K562 (cell line): ENCODE data around the gene SPIRE1. TPM values are rescaled to one million over a fixed set of nuclear protein-coding genes. Genes with fewer than 3 reads are reported as not detected.
A peak's percentile ranks its signal among the peaks of the same experiment; 100 is the strongest.

Source experiments
- ATAC-seq: fragments of 200-7000 bp; cut with Tn5 transposase; 3 replicates; pipeline ENCODE4 v1.9.1; 2020; ENCODE audit warnings: moderate library complexity
- BruUV-seq: library from RNA; stranded (reverse); fragments of 400-500 nt; replicated peaks from 2 replicates; lab custom pipeline; 2021; lab: Mats Ljungman, UMichigan
- CTCF ChIA-PET: fragments of 300-600 bp; formaldehyde crosslinking; extraction: SDS; loops from one replicate; lab custom pipeline; 2021; ENCODE audit warnings: low intra/inter-chr PET ratio; lab: Yijun Ruan, JAX
- POLR2A ChIA-PET: fragments of 300-600, 350-650 bp; sonication (Branson Sonifier 250); formaldehyde crosslinking; extraction: SDS; loops from one replicate; lab custom pipeline; 2021; ENCODE audit warnings: antibody characterized with exemption, inconsistent platforms; lab: Yijun Ruan, JAX
- DNase-seq, 4 experiments: peaks; one replicate each; pipeline versions ENCODE4 v3.0.0 to v3.0.0-alpha.2; 2011 to 2018; ENCODE audit warnings: low spot score in 3 of 4, mixed read lengths in 3 of 4; ENCODE audit errors: extremely low read depth in 1 of 4
- FAIRE-seq: peaks from 2 replicates; lab custom pipeline; 2011; peaks lifted over from hg19 to GRCh38; lab: Jason Lieb, UNC
- H2AFZ ChIP-seq: 2 replicates; pipeline ENCODE4 v1.6.0; 2011; ENCODE audit warnings: low read depth, low read length, control low read depth, inconsistent platforms
- H3K27ac ChIP-seq: fragments of 200-600 bp; 3 replicates; pipeline ENCODE4 v1.8.0; 2011; ENCODE audit warnings: low read depth, mild to moderate bottlenecking, control low read depth, inconsistent platforms, low read length, moderate library complexity, mixed read lengths; ENCODE audit errors: extremely low read depth
- H3K27me3 ChIP-seq, 2 experiments: fragments of 300-600 bp in 1 of 2; 2 replicates in 1 of 2; 3 replicates in 1 of 2; pipeline versions ENCODE4 v1.6.0 to v1.8.0; 2011; ENCODE audit warnings: inconsistent platforms in 2 of 2, low read length in 2 of 2, mild to moderate bottlenecking in 1 of 2, mixed read lengths in 1 of 2, moderate library complexity in 1 of 2; ENCODE audit not compliant: control insufficient read depth in 2 of 2, insufficient read depth in 2 of 2
- H3K36me3 ChIP-seq: fragments of 300-600 bp; 3 replicates; pipeline ENCODE4 v1.8.0; 2011; ENCODE audit warnings: mild to moderate bottlenecking, low read length, inconsistent platforms; ENCODE audit not compliant: control insufficient read depth, insufficient read depth
- H3K4me1 ChIP-seq, 2 experiments: fragments of 200-600 bp in 1 of 2; replicated peaks in 1 of 2; 2 replicates in 1 of 2; 3 replicates in 1 of 2; pipeline versions ENCODE4 v1.5.1 to v1.8.0; 2011; ENCODE audit warnings: inconsistent platforms in 2 of 2, low read length in 2 of 2, mild to moderate bottlenecking in 1 of 2, mixed read lengths in 1 of 2, moderate library complexity in 1 of 2; ENCODE audit not compliant: control insufficient read depth in 2 of 2, insufficient read depth in 2 of 2
- H3K4me2 ChIP-seq: 2 replicates; pipeline ENCODE4 v1.6.1; 2011; ENCODE audit warnings: low read length, control low read depth, inconsistent platforms, mixed read lengths; ENCODE audit not compliant: insufficient read depth
- H3K4me3 ChIP-seq: fragments of 200-600 bp; sonication (generic), shearing (Covaris generic); 2 replicates; pipeline ENCODE4 v1.5.1; 2016; ENCODE audit warnings: control low read depth, inconsistent platforms
- H3K79me2 ChIP-seq: fragments of 200-600 bp; 3 replicates; pipeline ENCODE4 v1.8.0; 2011; ENCODE audit warnings: low read length, inconsistent platforms; ENCODE audit not compliant: control insufficient read depth, insufficient read depth
- H3K9ac ChIP-seq, 2 experiments: 2 replicates each; pipeline versions ENCODE4 v1.6.0 to v1.6.1; 2011; ENCODE audit warnings: low read depth in 2 of 2, low read length in 2 of 2, control low read depth in 1 of 2, inconsistent platforms in 1 of 2, mild to moderate bottlenecking in 1 of 2, mixed read lengths in 1 of 2; ENCODE audit not compliant: insufficient read depth in 1 of 2
- H3K9me1 ChIP-seq: one replicate; pipeline ENCODE4 v1.6.0; 2011; ENCODE audit warnings: inconsistent platforms, mild to moderate bottlenecking, low read length, moderate library complexity; ENCODE audit not compliant: control insufficient read depth, insufficient read depth
- H3K9me3 ChIP-seq: replicated peaks from 2 replicates; pipeline ENCODE4 v1.5.1; 2011; ENCODE audit warnings: low read depth, low read length, inconsistent platforms; ENCODE audit not compliant: control insufficient read depth, insufficient read depth
- H4K20me1 ChIP-seq: replicated peaks from 2 replicates; pipeline ENCODE4 v1.6.1; 2011; ENCODE audit warnings: low read length, inconsistent platforms, mixed read lengths; ENCODE audit not compliant: control insufficient read depth, insufficient read depth
- BDP1 ChIP-seq: IDR thresholded peaks from 3 replicates; pipeline ENCODE4 v1.6.1; 2011; ENCODE audit not compliant: insufficient read length, insufficient read depth
- ELF1 ChIP-seq: fragments of 200-800 bp; sonication (Bioruptor generic); IDR thresholded peaks from 2 replicates; pipeline ENCODE4 v1.6.1; 2016; ENCODE audit warnings: missing genetic modification characterization, missing compliant biosample characterization
- FOSL1 ChIP-seq: fragments of 200-800 bp; sonication (Bioruptor generic); conservative IDR thresholded peaks from 2 replicates; pipeline ENCODE4 v1.6.1; 2016; ENCODE audit warnings: missing genetic modification characterization, missing compliant biosample characterization
- GABPA ChIP-seq: fragments of 200-800 bp; sonication (Bioruptor generic); conservative IDR thresholded peaks from 2 replicates; pipeline ENCODE4 v1.6.1; 2016; ENCODE audit warnings: low read depth, missing genetic modification characterization, missing compliant biosample characterization
- KDM1A ChIP-seq, 2 experiments: fragments of 450-650 bp; IDR thresholded peaks; 2 replicates each; pipeline ENCODE4 v1.6.1; 2016; ENCODE audit warnings: mild to moderate bottlenecking in 2 of 2
- MCM5 ChIP-seq: fragments of 450-650 bp; IDR thresholded peaks from 2 replicates; pipeline ENCODE4 v1.6.1; 2016; ENCODE audit warnings: low read depth
- NCOA4 ChIP-seq: fragments of 450-650 bp; IDR thresholded peaks from 2 replicates; pipeline ENCODE4 v1.6.1; 2018; ENCODE audit warnings: mild to moderate bottlenecking; ENCODE audit not compliant: partially characterized antibody
- NONO ChIP-seq, 2 experiments: fragments of 200-400 bp in 1 of 2; fragments of 450-650 bp in 1 of 2; formaldehyde crosslinking in 1 of 2; IDR thresholded peaks; 2 replicates each; pipeline ENCODE4 v1.6.1; 2017; ENCODE audit warnings: low read depth in 2 of 2, mild to moderate bottlenecking in 2 of 2, moderate library complexity in 2 of 2, low read length in 1 of 2
- SMAD1 ChIP-seq: fragments of 150-350 bp; IDR thresholded peaks from 2 replicates; pipeline ENCODE4 v1.6.1; 2014; ENCODE audit warnings: low read length, low read depth; ENCODE audit not compliant: partially characterized antibody
- SMARCA4 ChIP-seq: fragments of 450-650 bp; IDR thresholded peaks from 2 replicates; pipeline ENCODE4 v1.6.1; 2016
- XRCC4 ChIP-seq: IDR thresholded peaks from one replicate; pipeline ENCODE4 v1.6.1; 2011; ENCODE audit not compliant: insufficient read depth, insufficient read length; ENCODE audit errors: extremely low read depth
- ZC3H11A ChIP-seq: IDR thresholded peaks from 2 replicates; pipeline ENCODE4 v1.6.1; 2012; ENCODE audit warnings: low read depth, low read length, improper control_type of control experiment
- ZNF780A ChIP-seq: fragments of 250-450 bp; sonication (Bioruptor Pico); IDR thresholded peaks from 2 replicates; pipeline ENCODE4 v1.5.0; 2021; ENCODE audit warnings: mild to moderate bottlenecking
- WGBS: fragments of 100-300 bp; shearing (Covaris generic); methylation state at CpG from one replicate; pipeline ENCODE4 v1.1.6; 2016; ENCODE audit warnings: low coverage, mixed read lengths; ENCODE audit not compliant: insufficient coverage; ENCODE audit errors: missing lambda C conversion rate; 5-methylcytosine and 5-hydroxymethylcytosine counted together
- in situ Hi-C: fragments of 300-500 bp; cut with MboI; formaldehyde crosslinking; loops from 4 replicates; pipeline ENCODE4 v1.15.0; 2018; ENCODE audit warnings: inconsistent platforms, mixed read lengths
- intact Hi-C: fragments of 100-400 bp; cut with micrococcal nuclease; formaldehyde crosslinking; loops from 2 replicates; pipeline ENCODE4 v1.14.2; 2022
- polyA plus RNA-seq, 8 experiments: library from polyadenylated mRNA; depleted of rRNA in 4 of 8; stranded (reverse) in 5 of 8; unstranded in 3 of 8; fragments of >200 nt; fragmentation: Nextera tagmentation in 2 of 8; fragmentation: Illumina TruSeq in 1 of 8; extraction: Ambion mirVana in 2 of 8; extraction: Trizol in 1 of 8; gene quantifications; 2 replicates each; pipeline versions ENCODE4 v1.2.1 to v1.2.3, GENCODE V29; 2011 to 2014; ENCODE audit warnings: inconsistent platforms in 1 of 8, missing spikeins in 1 of 8
- total RNA-seq, 7 experiments: library from RNA; depleted of rRNA in 6 of 7; stranded (reverse); fragments of >200 nt in 6 of 7; fragmentation: Illumina TruSeq in 2 of 7; extraction: Trizol in 2 of 7; gene quantifications; 2 replicates each; pipeline versions ENCODE4 v1.2.1 to v1.2.3, GENCODE V29; 2011 to 2021; ENCODE audit warnings: low replicate concordance in 1 of 7
- TF ChIP-seq, protein P1 (sequence below): fragments of 200-800 bp; sonication (Bioruptor generic); IDR thresholded peaks from 2 replicates; pipeline ENCODE4 v1.6.1; 2017; ENCODE audit warnings: missing genetic modification characterization, missing compliant biosample characterization
- TF ChIP-seq, protein P2 (sequence below), 2 experiments: fragments of 450-650 bp in 1 of 2; sonication (generic) in 1 of 2; formaldehyde crosslinking in 1 of 2; IDR thresholded peaks in 1 of 2; conservative IDR thresholded peaks in 1 of 2; 2 replicates each; pipeline versions ENCODE4 v1.6.1 to v1.8.1; 2016 to 2023; ENCODE audit warnings: mild to moderate bottlenecking in 2 of 2, moderate library complexity in 2 of 2, inconsistent platforms in 1 of 2, missing genetic modification reagents in 1 of 2
- TF ChIP-seq, protein P3 (sequence below): fragments of 450-650 bp; IDR thresholded peaks from 2 replicates; pipeline ENCODE4 v1.6.1; 2016; ENCODE audit warnings: borderline replicate concordance

The SPIRE1 gene
- total and polyA plus RNA-seq, 9 of the 15 experiments (the other 6 are each of a cell fraction or from before 2014, with no cell fraction given) = 2.9 to 14.0 (median 10.2) TPM

DNA sequence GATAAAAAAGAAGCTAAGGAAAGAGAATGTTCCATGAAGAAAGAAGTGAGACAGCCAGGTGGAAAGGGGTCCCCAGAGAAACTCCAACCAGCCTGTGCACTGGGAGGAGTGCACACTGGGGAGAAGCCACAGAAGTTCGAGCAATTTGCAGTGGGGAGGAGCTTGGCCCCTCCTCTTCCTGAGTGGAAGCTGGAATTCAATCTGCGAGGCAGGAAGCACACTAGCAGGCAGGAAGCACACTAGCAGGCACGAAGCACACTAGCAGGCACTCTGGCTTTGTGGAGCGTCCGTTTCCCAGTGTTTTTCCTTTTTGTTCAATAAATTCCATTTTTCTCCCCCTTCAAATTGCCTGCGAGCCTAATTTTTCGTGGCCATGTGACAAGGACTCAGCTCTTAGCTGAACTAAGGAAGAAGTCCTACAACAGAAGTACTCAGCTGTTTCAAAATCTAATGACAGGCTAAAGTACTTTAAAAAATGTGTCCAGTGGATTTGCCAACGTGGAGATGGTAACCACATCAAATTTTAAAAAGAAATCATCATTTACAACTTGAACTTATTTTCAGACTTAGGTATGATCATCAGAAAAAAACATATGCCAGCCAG lies 21.4 kb upstream of the SPIRE1 start:
- Histone ChIP-seq H3K9me3 (no peaks in the 10 kb centered on the region), H3K36me3 (peaks cover 47% of the 10 kb centered on the region), H2AFZ (0 out of 2 replicates have a peak overlapping the region, but pooled peaks have one; percentile 28), H3K27ac (no peak overlapping the region), H3K4me1 (no peaks in the 10 kb centered on the region), H3K4me3 (no peak overlapping the region), H3K79me2 (no peaks in the 10 kb centered on the region), H3K9ac (no peak overlapping the region), H3K9me1 (no peaks in the 10 kb centered on the region), H3K4me2 (no peak overlapping the region), H4K20me1 (no peaks in the 10 kb centered on the region), H3K27me3 (no peaks in the 10 kb centered on the region)
- DNase-seq (peak in 1 of 4 experiments; percentile 19), ATAC-seq (peak; percentile 78), FAIRE-seq (no peak)
- POLR2A ChIA-PET = interaction anchor here (1.3 kb wide), 1 partner anchor 13 kb away, joined by 4 read pairs; no protein-coding TSS in a partner anchor
- WGBS = 54% methylated on average over 8 of the region's 8 CpGs
- BruUV-seq = no TSS peak
- intact Hi-C loops = no loop called here
- in situ Hi-C loops = no loop called here
- CTCF ChIA-PET = no interaction called here
- TF ChIP-seq SMARCA4 (no peak), SMAD1 (no peak), BDP1 (no peak), ZNF780A (CRISPR knock-in tag) (no peak), NCOA4 (no peak), FOSL1 (tag) (no peak), MCM5 (no peak), XRCC4 (no peak), ZC3H11A (no peak), NONO (IDR thresholded peaks at IDR 0.05; ENCODE audit: low read depth in 2 of 2, low read length in 1 of 2) (no peak), ELF1 (tag) (0 out of 2 replicates have a peak, but pooled peaks have one; percentile 30), GABPA (tag) (peak; percentile 66), KDM1A (IDR thresholded peaks at IDR 0.05) (no peak)
- TF ChIP-seq, protein P1, sequence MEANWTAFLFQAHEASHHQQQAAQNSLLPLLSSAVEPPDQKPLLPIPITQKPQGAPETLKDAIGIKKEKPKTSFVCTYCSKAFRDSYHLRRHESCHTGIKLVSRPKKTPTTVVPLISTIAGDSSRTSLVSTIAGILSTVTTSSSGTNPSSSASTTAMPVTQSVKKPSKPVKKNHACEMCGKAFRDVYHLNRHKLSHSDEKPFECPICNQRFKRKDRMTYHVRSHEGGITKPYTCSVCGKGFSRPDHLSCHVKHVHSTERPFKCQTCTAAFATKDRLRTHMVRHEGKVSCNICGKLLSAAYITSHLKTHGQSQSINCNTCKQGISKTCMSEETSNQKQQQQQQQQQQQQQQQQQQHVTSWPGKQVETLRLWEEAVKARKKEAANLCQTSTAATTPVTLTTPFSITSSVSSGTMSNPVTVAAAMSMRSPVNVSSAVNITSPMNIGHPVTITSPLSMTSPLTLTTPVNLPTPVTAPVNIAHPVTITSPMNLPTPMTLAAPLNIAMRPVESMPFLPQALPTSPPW (CRISPR knock-in tag) = peak; percentile 35; the same call in 1 of the 2 replicates
- TF ChIP-seq, protein P2, sequence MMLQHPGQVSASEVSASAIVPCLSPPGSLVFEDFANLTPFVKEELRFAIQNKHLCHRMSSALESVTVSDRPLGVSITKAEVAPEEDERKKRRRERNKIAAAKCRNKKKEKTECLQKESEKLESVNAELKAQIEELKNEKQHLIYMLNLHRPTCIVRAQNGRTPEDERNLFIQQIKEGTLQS (IDR thresholded peaks at IDR 0.05) = no peak
- TF ChIP-seq, protein P2 (CRISPR knock-in tag; conservative IDR thresholded peaks at IDR 0.05) = no peak
- TF ChIP-seq, protein P3, sequence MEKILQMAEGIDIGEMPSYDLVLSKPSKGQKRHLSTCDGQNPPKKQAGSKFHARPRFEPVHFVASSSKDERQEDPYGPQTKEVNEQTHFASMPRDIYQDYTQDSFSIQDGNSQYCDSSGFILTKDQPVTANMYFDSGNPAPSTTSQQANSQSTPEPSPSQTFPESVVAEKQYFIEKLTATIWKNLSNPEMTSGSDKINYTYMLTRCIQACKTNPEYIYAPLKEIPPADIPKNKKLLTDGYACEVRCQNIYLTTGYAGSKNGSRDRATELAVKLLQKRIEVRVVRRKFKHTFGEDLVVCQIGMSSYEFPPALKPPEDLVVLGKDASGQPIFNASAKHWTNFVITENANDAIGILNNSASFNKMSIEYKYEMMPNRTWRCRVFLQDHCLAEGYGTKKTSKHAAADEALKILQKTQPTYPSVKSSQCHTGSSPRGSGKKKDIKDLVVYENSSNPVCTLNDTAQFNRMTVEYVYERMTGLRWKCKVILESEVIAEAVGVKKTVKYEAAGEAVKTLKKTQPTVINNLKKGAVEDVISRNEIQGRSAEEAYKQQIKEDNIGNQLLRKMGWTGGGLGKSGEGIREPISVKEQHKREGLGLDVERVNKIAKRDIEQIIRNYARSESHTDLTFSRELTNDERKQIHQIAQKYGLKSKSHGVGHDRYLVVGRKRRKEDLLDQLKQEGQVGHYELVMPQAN = no peak
